Measurements from ENCODE around the gene EXOC6B. TPM values are rescaled to one million over a fixed set of nuclear protein-coding genes. Genes with fewer than 3 reads are reported as not detected.

Gene EXOC6B
- total RNA-seq, 1 experiment from 2014 or later: 33.7 TPM

DNA sequence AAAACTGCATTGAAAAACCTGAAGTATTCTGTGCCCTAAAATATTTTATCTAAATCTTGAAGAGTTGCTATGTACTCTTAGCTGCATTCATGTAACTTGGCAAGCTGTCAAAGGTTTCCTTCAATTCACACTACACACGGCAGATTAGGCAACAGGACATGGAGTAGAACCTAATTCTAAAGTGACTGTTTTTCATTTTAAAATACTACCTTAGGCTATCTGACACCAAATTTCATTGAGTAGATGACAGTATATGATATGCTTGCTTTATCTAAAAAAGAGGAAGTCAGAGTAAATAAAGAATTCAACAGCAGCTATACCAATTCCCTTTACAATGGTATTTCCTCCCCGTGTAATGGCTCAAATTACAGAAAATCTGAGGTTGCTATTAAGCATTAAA lies 45.4 kb downstream of the EXOC6B start:
- ChIA-PET POLR2A (no interaction called here), CTCF (interaction anchor here (0.9 to 2.0 kb wide), 2 partner anchors 17 to 82 kb away, joined by 3 to 11 read pairs; no protein-coding TSS in a partner anchor)
- no peak for ATAC-seq
- peaks cover 20% of the 10 kb centered on the region for H3K9me3 Mint-ChIP-seq
- no peak overlapping the region for H3K4me3 Mint-ChIP-seq
- H3K36me3 Mint-ChIP-seq: peaks cover 20% of the 10 kb centered on the region
- H3K4me1 Mint-ChIP-seq: peaks cover 16% of the 10 kb centered on the region
- no peak overlapping the region for H3K27ac Mint-ChIP-seq
- no peak for DNase-seq (ENCODE audit: low spot score)
- H3K27me3 Mint-ChIP-seq (ENCODE audit: low read depth): no peaks in the 10 kb centered on the region
- TF ChIP-seq, protein P1, sequence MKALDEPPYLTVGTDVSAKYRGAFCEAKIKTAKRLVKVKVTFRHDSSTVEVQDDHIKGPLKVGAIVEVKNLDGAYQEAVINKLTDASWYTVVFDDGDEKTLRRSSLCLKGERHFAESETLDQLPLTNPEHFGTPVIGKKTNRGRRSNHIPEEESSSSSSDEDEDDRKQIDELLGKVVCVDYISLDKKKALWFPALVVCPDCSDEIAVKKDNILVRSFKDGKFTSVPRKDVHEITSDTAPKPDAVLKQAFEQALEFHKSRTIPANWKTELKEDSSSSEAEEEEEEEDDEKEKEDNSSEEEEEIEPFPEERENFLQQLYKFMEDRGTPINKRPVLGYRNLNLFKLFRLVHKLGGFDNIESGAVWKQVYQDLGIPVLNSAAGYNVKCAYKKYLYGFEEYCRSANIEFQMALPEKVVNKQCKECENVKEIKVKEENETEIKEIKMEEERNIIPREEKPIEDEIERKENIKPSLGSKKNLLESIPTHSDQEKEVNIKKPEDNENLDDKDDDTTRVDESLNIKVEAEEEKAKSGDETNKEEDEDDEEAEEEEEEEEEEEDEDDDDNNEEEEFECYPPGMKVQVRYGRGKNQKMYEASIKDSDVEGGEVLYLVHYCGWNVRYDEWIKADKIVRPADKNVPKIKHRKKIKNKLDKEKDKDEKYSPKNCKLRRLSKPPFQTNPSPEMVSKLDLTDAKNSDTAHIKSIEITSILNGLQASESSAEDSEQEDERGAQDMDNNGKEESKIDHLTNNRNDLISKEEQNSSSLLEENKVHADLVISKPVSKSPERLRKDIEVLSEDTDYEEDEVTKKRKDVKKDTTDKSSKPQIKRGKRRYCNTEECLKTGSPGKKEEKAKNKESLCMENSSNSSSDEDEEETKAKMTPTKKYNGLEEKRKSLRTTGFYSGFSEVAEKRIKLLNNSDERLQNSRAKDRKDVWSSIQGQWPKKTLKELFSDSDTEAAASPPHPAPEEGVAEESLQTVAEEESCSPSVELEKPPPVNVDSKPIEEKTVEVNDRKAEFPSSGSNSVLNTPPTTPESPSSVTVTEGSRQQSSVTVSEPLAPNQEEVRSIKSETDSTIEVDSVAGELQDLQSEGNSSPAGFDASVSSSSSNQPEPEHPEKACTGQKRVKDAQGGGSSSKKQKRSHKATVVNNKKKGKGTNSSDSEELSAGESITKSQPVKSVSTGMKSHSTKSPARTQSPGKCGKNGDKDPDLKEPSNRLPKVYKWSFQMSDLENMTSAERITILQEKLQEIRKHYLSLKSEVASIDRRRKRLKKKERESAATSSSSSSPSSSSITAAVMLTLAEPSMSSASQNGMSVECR (CRISPR knock-in tag; IDR thresholded peaks at IDR 0.05; ENCODE audit: borderline replicate concordance): no peak

DNA sequence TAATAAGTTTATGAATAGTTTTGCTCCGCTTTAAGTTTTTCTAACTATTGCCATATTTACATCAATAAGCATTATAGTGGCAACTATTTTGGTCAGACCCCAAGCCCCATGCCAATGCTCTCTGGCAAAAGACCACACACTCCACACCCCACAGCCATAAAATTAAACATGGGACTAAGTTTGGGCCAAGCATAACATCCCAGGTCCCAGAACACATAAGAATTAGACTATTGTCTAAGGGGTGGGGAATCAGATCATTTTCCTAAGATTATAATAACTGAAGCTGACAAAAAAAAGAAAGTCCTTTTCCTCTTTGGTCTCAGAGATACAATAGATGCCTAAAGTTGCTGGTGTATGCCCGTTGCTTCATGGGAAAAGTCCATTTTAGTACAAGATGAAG lies 46.3 kb downstream of the EXOC6B start:
- POLR2A ChIA-PET: interaction anchor here (0.6 kb wide), 1 partner anchor 25 kb away, joined by 3 read pairs; no protein-coding TSS in a partner anchor
- Mint-ChIP-seq H3K9me3 (peaks cover 10% of the 10 kb centered on the region; the same call in 1 of the 2 replicates), H3K27me3 (ENCODE audit: low read depth) (no peaks in the 10 kb centered on the region), H3K36me3 (peaks cover 11% of the 10 kb centered on the region), H3K4me3 (no peak overlapping the region), H3K4me1 (peaks cover 26% of the 10 kb centered on the region), H3K27ac (no peak overlapping the region)
- ATAC-seq (no peak), DNase-seq (ENCODE audit: low spot score) (no peak)
- TF ChIP-seq FOXK1 (CRISPR knock-in tag; IDR thresholded peaks at IDR 0.05): no peak
- TF ChIP-seq SMAD4 (CRISPR knock-in tag; IDR thresholded peaks at IDR 0.05): no peak
- no peak for TF ChIP-seq MXD4 (CRISPR knock-in tag; IDR thresholded peaks at IDR 0.05; ENCODE audit: borderline replicate concordance)
- no peak for TF ChIP-seq ZNF423 (CRISPR knock-in tag; IDR thresholded peaks at IDR 0.05)
- no peak for TF ChIP-seq NFE2L1 (CRISPR knock-in tag; IDR thresholded peaks at IDR 0.05)
- TF ChIP-seq SMAD3 (CRISPR knock-in tag; IDR thresholded peaks at IDR 0.05; ENCODE audit: borderline replicate concordance): no peak
- TF ChIP-seq NFYB (CRISPR knock-in tag; conservative IDR thresholded peaks at IDR 0.05; ENCODE audit: low read depth): no peak
- TF ChIP-seq, protein P2, sequence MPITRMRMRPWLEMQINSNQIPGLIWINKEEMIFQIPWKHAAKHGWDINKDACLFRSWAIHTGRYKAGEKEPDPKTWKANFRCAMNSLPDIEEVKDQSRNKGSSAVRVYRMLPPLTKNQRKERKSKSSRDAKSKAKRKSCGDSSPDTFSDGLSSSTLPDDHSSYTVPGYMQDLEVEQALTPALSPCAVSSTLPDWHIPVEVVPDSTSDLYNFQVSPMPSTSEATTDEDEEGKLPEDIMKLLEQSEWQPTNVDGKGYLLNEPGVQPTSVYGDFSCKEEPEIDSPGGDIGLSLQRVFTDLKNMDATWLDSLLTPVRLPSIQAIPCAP (CRISPR knock-in tag; IDR thresholded peaks at IDR 0.05): no peak
- no peak for TF ChIP-seq IRF2 (CRISPR knock-in tag; IDR thresholded peaks at IDR 0.05; ENCODE audit: borderline replicate concordance, low read depth)
- TF ChIP-seq, protein P3, sequence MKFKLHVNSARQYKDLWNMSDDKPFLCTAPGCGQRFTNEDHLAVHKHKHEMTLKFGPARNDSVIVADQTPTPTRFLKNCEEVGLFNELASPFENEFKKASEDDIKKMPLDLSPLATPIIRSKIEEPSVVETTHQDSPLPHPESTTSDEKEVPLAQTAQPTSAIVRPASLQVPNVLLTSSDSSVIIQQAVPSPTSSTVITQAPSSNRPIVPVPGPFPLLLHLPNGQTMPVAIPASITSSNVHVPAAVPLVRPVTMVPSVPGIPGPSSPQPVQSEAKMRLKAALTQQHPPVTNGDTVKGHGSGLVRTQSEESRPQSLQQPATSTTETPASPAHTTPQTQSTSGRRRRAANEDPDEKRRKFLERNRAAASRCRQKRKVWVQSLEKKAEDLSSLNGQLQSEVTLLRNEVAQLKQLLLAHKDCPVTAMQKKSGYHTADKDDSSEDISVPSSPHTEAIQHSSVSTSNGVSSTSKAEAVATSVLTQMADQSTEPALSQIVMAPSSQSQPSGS (CRISPR knock-in tag; IDR thresholded peaks at IDR 0.05; ENCODE audit: borderline replicate concordance, low read depth): no peak
- TF ChIP-seq PRRX2 (CRISPR knock-in tag; IDR thresholded peaks at IDR 0.05): no peak
- no peak for TF ChIP-seq ETV6 (CRISPR knock-in tag; IDR thresholded peaks at IDR 0.05)
- TF ChIP-seq, protein P4, sequence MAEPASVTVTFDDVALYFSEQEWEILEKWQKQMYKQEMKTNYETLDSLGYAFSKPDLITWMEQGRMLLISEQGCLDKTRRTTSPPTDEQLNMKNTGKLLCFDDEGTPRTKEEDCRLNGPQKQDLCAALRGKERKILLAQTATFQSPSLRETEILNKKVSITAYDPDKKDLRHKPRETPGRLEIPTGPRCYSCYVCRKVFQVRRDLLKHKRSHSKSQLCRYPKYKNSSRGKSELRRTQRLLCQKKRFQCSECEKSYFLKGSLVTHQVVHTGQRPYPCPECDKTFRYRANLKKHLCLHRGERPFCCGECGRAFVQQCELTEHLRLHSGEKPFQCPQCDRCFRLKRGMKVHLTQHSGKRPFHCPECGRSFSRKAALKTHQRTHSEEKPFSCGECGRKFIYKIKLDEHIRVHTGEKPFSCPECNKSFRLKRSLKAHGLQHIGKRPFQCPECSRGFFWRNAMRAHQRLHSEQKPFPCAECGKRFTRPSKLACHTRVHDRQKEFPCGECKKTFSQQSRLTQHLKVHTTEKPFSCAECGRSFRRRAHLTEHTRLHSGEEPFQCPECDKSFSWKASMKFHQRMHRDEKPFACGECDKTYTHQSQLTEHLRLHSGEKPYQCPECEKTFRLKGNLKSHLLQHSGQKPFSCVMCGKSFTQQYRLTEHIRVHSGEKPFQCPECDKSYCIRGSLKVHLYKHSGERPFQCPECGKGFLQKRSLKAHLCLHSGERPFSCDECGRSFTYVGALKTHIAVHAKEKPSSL (CRISPR knock-in tag; conservative IDR thresholded peaks at IDR 0.05): no peak
- TF ChIP-seq RORB (CRISPR knock-in tag; IDR thresholded peaks at IDR 0.05): no peak
- CTCF ChIA-PET: interaction anchor here (0.8 to 2.0 kb wide), 3 partner anchors 80 to 84 kb away, joined by 3 to 11 read pairs (median 6); no protein-coding TSS in a partner anchor
